GM12865 (cell line): ENCODE measurements around the gene GALNT17.

Source experiments
- DNase-seq: peaks from one replicate; pipeline ENCODE4 v3.0.0; 2010; ENCODE audit warnings: low read depth
- H3K4me3 ChIP-seq: 2 replicates; pipeline ENCODE4 v1.5.1; 2011; ENCODE audit warnings: mild to moderate bottlenecking, low read depth, low read length, control low read depth
- TF ChIP-seq, protein P1 (sequence below): IDR thresholded peaks from 2 replicates; pipeline ENCODE4 v1.5.1; 2011; ENCODE audit warnings: low read length, control low read depth, low read depth, inconsistent platforms; ENCODE audit not compliant: insufficient read depth; ENCODE audit errors: missing control alignments

GALNT17 gene

DNA sequence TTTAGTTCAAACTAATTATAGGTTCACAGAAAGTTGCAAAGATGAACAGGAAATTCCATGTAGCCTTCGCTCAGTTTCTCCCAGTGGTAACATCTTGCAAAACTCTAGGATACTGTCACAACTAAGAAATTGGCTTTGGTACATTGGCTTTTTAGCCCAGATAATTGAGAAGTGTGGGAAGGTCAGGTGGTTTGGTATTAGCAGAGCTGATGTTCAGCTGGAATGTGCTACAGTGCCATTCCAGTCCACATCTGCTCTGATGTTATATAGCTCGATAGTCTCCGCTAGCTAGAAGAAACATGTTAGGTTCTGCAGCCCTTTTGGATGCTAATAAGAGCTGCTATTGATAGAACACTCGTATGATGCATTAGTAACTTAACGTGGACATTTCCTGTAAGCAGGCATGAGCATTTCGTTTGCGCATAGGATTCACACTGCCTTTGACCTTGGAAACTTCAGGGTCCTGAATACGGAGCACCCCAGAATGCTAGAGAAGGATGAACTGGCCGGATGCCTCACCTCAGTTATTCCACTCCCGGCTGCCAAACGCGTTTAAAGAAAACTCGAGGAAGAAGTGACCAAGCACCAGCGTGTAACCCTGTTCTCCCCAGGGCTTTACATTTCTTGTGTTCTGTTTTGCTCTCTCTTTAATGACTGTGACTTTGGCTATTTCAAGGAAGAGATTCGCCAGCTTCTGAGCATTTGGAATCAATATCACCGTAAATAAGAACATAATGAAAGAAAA is 271.4 kb downstream of the GALNT17 start:
- DNase-seq: no peak
- TF ChIP-seq, protein P1, sequence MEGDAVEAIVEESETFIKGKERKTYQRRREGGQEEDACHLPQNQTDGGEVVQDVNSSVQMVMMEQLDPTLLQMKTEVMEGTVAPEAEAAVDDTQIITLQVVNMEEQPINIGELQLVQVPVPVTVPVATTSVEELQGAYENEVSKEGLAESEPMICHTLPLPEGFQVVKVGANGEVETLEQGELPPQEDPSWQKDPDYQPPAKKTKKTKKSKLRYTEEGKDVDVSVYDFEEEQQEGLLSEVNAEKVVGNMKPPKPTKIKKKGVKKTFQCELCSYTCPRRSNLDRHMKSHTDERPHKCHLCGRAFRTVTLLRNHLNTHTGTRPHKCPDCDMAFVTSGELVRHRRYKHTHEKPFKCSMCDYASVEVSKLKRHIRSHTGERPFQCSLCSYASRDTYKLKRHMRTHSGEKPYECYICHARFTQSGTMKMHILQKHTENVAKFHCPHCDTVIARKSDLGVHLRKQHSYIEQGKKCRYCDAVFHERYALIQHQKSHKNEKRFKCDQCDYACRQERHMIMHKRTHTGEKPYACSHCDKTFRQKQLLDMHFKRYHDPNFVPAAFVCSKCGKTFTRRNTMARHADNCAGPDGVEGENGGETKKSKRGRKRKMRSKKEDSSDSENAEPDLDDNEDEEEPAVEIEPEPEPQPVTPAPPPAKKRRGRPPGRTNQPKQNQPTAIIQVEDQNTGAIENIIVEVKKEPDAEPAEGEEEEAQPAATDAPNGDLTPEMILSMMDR: no peak
- H3K4me3 ChIP-seq: no peak overlapping the region

DNA sequence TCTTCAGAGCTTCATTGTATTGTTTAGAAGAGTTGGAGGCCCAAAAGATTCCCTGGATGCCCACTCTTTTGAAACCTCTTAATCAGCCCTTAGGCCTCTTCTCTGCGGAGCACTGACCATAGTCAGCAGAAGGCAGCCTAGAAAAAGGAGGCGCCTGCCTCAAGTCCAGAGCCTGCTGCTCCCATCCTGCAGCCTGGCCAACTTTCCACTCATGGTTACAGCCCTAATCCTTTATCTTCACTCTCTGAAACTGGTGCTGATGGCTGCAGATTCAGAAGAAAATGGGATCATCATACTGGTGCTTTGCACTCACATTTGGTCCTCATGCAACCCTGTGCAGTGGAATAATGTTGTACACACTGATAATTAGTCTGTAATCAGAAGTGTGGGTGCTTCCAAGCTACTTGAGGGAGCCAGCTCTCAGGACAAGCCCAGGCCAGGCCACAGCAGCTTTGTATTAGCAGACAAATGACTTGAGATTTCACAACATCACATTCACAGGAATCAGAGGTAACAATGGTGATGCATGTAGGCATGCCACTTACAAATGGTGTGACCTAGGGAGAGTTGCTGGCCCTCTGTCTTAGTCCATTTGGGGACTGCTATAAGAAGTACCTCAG is 272.9 kb downstream of the GALNT17 start:
- TF ChIP-seq, protein P1: no peak
- no peak for DNase-seq
- no peak overlapping the region for H3K4me3 ChIP-seq

DNA sequence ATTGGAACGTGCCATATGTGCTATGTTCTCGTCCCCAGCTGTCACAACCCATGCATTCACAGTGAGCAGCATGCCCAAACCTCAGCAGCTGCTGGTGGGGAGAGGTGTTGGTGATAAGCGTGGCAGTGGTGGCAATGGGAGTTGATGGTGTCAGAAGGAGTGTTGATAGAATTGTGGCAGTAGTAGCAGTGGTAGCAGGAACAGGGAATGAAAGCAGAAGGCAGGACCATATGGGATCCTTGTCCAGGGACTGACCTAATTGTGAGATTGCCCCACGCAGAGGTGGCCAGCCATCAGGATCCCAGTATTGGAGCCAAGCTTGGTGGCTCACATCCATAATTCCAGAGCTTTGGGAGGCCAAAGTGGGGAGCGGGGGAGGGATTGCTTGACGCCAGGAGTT is 276.3 kb downstream of the GALNT17 start:
- TF ChIP-seq, protein P1: no peak
- no peak for DNase-seq
- no peak overlapping the region for H3K4me3 ChIP-seq

DNA sequence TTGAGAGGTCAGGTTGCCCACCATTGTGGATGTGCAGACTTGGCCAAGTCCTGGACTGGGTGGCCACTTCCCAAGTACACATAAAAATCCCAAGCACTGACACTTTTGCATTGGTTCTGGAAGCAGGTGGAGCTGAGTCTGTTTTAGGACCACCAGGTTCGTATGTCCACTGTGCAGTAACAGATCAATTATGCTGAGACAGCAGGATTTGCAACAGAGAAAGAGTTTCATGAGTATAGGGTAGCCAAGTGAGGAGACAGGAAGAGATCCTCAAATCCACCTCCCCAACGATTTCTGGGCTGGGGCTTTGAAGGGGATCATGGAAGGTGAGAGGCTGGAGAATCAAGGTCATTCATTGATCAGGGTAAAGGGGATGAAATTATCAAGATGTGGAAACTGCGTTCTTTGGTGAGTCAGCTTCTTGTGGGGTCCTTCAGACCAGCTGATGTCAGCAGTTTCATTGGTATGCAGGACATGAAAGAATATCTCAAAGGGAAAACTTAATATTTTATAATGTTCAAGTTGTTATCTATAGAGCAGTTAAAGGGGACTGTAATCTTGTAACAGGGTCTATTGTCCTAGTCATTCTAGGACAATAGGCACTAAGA is 277.7 kb downstream of the GALNT17 start:
- no peak overlapping the region for H3K4me3 ChIP-seq
- DNase-seq: no peak
- TF ChIP-seq, protein P1: no peak

DNA sequence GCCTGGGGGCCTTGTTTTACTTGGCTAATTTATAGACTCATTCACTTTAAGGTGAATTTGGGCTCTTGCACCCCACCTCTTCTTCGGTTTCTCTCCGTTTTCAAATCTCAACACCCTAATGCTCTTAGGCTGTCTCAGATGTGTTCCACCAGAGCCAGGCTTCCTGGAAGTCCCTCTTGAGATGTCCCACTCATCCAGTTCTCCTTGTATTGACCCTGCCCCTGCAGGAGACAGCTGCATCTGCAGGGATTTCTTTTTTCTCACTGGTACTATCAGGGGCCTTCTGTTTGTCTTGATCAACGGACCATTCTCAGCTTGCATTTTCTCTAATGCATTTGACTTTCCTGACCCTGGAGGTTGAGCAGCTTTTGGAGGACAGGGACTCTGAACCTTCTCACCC is 279.5 kb downstream of the GALNT17 start:
- no peak for DNase-seq
- TF ChIP-seq, protein P1: no peak
- no peak overlapping the region for H3K4me3 ChIP-seq

DNA sequence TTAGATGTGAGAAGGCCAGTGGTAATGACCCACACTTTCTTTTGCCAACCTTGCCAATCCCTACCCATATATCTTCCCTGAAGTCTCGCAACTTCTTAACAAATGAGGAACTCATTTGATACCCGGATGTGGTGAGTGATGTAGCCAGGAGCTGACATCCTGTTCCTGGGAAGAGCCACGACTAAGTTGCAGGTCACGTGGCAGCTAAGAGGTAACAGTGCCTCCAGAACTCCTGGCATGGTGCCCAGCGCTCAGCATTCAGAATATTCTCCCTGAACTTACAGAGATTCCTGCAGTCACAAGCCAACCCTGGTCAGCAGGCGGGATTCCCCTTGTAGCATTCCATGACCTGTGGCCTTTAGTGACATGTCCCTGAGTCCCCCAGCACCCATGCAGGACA is 282.5 kb downstream of the GALNT17 start:
- DNase-seq: no peak
- TF ChIP-seq, protein P1: no peak
- no peak overlapping the region for H3K4me3 ChIP-seq
